22Rv1 (cell line): Measurements from ENCODE around the gene NKAPL.
"Not testable (repeated sequence)": the region's sequence is repeated elsewhere in the genome, so short reads cannot be mapped to it uniquely, and the experiment has no call there.

Experiments used
- H3K27ac ChIP-seq: fragments of 450-650 bp; 2 replicates; pipeline ENCODE4 v1.5.1; 2017
- ZFX ChIP-seq: fragments of 450-650 bp; IDR thresholded peaks from 2 replicates; pipeline ENCODE4 v1.6.1; 2017; ENCODE audit warnings: antibody characterized with exemption, borderline replicate concordance
- TF ChIP-seq, protein P1 (sequence below): fragments of 450-650 bp; IDR thresholded peaks from 2 replicates; pipeline ENCODE4 v1.5.1; 2017; ENCODE audit warnings: mild to moderate bottlenecking

The NKAPL gene

DNA sequence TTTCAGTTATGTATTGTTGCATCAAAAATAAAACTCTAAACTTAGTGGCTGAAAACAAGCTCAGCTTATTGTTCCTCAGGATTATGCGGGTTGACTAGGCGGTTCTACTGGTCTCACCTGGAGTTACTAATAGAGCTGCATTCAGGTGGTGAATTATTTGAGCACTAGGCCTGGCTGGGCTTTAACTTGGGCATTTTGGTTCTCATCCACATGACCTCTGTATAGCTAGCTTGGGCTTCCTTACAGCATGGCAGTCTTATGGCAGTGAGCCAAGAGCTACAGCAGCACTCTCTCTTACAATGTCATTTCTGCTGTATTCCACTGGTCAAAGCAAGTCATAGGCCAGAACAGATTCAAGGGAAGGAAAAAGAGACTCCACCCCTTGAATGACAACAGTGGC, 23.8 kb downstream of the NKAPL start:
- no peak overlapping the region for H3K27ac ChIP-seq
- no peak for TF ChIP-seq ZFX
- TF ChIP-seq, protein P1, sequence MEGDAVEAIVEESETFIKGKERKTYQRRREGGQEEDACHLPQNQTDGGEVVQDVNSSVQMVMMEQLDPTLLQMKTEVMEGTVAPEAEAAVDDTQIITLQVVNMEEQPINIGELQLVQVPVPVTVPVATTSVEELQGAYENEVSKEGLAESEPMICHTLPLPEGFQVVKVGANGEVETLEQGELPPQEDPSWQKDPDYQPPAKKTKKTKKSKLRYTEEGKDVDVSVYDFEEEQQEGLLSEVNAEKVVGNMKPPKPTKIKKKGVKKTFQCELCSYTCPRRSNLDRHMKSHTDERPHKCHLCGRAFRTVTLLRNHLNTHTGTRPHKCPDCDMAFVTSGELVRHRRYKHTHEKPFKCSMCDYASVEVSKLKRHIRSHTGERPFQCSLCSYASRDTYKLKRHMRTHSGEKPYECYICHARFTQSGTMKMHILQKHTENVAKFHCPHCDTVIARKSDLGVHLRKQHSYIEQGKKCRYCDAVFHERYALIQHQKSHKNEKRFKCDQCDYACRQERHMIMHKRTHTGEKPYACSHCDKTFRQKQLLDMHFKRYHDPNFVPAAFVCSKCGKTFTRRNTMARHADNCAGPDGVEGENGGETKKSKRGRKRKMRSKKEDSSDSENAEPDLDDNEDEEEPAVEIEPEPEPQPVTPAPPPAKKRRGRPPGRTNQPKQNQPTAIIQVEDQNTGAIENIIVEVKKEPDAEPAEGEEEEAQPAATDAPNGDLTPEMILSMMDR, result no peak

DNA sequence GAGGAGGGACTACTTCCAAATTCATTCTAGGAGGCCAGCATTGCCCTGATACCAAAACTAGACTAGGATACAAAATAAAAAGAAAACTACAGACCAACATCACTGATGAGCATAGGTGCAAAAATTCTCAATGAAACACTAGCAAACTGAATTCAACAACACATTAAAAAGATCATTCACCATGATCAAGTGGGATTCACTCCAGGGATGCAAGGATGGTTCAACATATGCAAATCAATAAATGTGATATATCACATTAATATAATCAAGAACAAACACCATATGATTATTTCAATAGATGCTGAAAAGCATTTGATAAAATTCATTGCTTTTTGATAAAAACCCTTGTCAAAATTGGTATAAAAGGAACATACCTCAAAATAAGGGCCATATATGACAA, 32.5 kb downstream of the NKAPL start:
- TF ChIP-seq, protein P1, result no peak
- no peak for TF ChIP-seq ZFX
- H3K27ac ChIP-seq, result no peak overlapping the region

DNA sequence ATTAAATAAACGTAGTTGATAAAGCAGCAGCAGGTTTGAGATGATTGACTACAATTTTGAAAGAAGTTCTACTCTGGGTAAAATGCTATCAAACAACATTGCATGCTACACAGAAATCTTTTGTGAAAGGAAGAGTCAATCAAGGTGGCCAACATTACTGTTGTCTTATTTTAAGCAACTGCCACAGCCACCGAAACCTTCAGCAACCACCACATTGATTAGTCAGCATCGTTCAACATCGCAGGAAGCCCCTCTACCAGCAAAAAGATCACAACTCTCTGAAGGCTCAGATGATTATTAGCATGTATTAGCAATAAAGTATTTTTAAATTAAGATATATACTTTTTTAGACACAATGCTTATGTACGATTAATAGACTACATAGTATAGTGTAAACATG, 36.2 kb downstream of the NKAPL start:
- no peak overlapping the region for H3K27ac ChIP-seq
- no peak for TF ChIP-seq ZFX
- TF ChIP-seq, protein P1, result no peak

DNA sequence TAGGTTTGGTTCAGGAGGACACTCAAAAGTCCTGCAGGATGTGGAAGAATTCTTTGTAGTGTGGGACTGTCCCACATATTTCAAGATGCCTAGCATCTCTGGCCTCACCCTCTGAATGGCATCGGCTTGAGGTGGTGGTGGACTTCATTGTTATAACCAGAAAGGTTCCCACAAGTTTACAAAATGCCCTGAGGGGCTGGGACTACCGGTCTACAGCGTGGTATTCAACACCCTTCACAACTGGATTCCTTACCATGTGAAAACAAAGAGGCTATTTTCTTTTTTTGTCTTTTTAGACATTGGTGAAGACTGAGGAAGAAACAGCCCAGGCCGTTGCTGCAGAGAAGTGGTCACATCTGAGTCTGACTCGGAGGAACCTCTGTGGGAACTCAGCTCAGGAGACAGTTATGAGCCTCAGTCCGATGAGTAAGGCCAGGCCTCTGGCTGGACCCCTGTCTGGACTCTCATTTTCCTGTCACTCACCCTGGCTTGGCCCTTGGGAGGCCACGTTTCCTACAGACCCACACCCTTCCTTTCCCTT, 37.5 kb downstream of the NKAPL start:
- H3K27ac ChIP-seq, result no peak overlapping the region
- no peak for TF ChIP-seq ZFX
- TF ChIP-seq, protein P1, result no peak

DNA sequence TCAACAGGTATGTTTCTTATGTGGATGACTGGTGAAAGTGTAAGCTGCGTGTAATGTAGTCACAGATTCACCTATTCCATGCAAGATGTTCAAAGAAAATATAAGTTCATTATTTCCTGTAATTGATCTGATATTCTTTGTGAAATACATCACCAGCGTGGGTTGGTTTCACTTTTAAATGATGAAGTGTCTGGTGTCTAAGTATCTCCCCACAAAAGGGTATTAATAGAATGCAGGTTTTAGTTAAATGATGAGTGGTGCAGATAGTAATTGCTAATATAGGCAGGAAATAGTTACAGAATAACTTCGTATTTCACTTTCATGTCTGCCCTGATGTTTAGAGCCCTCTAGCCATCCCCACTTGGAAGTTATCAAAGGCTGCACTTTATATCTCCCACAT, 44.5 kb downstream of the NKAPL start:
- TF ChIP-seq, protein P1, result no peak
- no peak for TF ChIP-seq ZFX

DNA sequence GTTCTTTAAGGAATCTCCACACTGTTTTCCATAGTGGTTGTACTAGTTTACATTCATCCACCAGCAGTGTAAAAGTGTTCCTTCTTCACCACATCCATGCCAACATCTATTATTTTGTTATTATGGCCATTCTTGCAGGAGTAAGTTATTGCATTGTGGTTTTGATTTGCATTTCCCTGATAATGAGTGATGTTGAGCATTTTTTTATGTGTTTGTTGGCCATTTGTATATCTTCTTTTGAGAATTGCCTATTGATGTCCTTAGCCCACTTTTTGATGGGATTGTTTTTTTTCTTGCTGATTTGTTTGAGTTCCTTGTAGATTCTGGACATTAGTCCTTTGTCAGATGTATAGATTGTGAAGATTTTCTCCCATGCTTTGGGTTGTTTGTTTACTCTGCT, 47.3 kb downstream of the NKAPL start:
- not testable (repeated sequence) for H3K27ac ChIP-seq

More for the DNA sequence above, 44.5 kb downstream of the NKAPL start:
- no peak overlapping the region for H3K27ac ChIP-seq
